HG03432 (cell line): ENCODE results near the gene C10orf71.

Experiments
- ATAC-seq: cut with Tn5 transposase; IDR thresholded peaks from one replicate; pipeline ENCODE4 v1.9.1; 2021; ENCODE audit warnings: mild to moderate bottlenecking, moderate library complexity; ENCODE audit not compliant: unreplicated experiment

Gene C10orf71

DNA sequence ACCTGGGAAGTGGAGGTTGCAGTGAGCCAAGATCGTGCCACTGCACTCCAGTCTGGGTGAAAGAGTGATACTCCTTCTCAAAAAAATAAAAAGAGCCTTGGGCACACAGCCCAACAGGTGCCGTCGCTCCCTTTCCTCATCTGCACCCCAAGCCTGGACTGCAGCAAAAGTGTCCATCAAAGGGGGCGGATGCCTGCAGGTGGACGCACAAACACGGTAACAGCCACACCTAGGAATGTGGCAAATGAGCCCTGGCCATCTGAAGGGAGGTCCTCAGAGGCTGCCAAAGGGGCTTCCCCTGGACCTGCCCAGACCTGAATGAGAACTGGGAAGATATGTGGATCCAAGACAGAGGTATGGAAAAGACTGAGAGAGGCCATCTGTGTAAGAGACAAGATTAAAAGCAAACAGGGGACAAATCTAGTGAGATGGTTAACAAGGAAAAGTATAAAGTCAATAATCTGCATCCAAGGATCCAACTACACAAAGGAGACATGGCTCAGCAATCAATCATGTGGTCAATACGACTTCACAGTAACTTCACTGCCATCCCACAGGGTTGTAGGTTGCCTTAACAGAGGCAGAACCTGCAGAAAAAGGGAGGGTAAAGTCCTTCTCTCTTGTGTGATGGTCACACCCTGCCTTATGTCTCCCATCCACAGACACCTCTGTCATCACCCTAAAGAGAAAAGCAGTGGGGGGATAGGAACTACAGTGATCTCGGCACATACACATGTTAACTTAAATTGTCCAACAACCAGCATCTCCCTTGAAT, 71.5 kb downstream of the C10orf71 start:
- ATAC-seq = no peak

GRCh38 chr10:49371967-49372366, 73.0 kb downstream of the C10orf71 start:
- no peak for ATAC-seq

GRCh38 chr10:49373361-49373760, 74.4 kb downstream of the C10orf71 start:
- ATAC-seq = no peak

GRCh38 chr10:49374740-49375139, 75.8 kb downstream of the C10orf71 start:
- no peak for ATAC-seq

GRCh38 chr10:49375611-49376010, 76.6 kb downstream of the C10orf71 start:
- ATAC-seq = no peak
